NCI-H2107 treated with DMSO at 0.1 percent for 48 hours (cell line): ENCODE data around the gene GGCT.

Experiments used
- DNase-seq: peaks from one replicate; lab custom pipeline; 2025; ENCODE audit not compliant: unreplicated experiment; lab: John Stamatoyannopoulos, UW

Gene GGCT

GRCh38 chr7:30465046-30465810 is 39.4 kb downstream of the GGCT start:
- DNase-seq, result no peak

- DNase-seq, result no peak
Observed at GRCh38 chr7:30464231-30464671, 40.4 kb downstream of the GGCT start.

- DNase-seq, result no peak
Observed at GRCh38 chr7:30463405-30464145, 41.1 kb downstream of the GGCT start.

GRCh38 chr7:30462179-30462578 is 42.5 kb downstream of the GGCT start:
- DNase-seq, result no peak

GRCh38 chr7:30460246-30460633 is 44.4 kb downstream of the GGCT start:
- DNase-seq, result no peak

GRCh38 chr7:30459591-30460245 is 44.9 kb downstream of the GGCT start:
- no peak for DNase-seq

GRCh38 chr7:30458311-30458710 is 46.3 kb downstream of the GGCT start:
- DNase-seq, result no peak

- no peak for DNase-seq
Observed at GRCh38 chr7:30453921-30454320, 50.7 kb downstream of the GGCT start.

- DNase-seq, result no peak
Observed at GRCh38 chr7:30453016-30453415, 51.6 kb downstream of the GGCT start.

GRCh38 chr7:30452280-30452930 is 52.2 kb downstream of the GGCT start:
- no peak for DNase-seq

GRCh38 chr7:30451539-30452279 is 52.9 kb downstream of the GGCT start:
- no peak for DNase-seq

GRCh38 chr7:30450983-30451497 is 53.6 kb downstream of the GGCT start:
- DNase-seq, result no peak

- no peak for DNase-seq
Observed at GRCh38 chr7:30450240-30450982, 54.2 kb downstream of the GGCT start.

- DNase-seq, result peak; percentile 18
Observed at GRCh38 chr7:30448461-30449189, 56.0 kb downstream of the GGCT start.

GRCh38 chr7:30447466-30447865 is 57.2 kb downstream of the GGCT start:
- no peak for DNase-seq
